IPS-15b (cell line): Measurements from ENCODE around the gene VPS37B.

ENCODE experiments used
- H3K27me3 ChIP-seq: one replicate; pipeline ENCODE4 v1.6.1; 2013; ENCODE audit warnings: low read length; ENCODE audit not compliant: control insufficient read depth, insufficient read depth
- H3K36me3 ChIP-seq: one replicate; pipeline ENCODE4 v1.6.1; 2013; ENCODE audit warnings: low read length; ENCODE audit not compliant: control insufficient read depth, insufficient read depth
- H3K4me1 ChIP-seq: one replicate; pipeline ENCODE4 v1.6.1; 2013; ENCODE audit warnings: mild to moderate bottlenecking, low read length; ENCODE audit not compliant: control insufficient read depth, insufficient read depth
- H3K4me3 ChIP-seq: one replicate; pipeline ENCODE4 v1.5.1; 2013; ENCODE audit warnings: low read depth, low read length
- H3K9ac ChIP-seq: one replicate; pipeline ENCODE4 v1.6.1; 2013; ENCODE audit warnings: low read depth, mild to moderate bottlenecking, low read length
- H3K9me3 ChIP-seq: one replicate; pipeline ENCODE4 v1.6.1; 2013; ENCODE audit warnings: mild to moderate bottlenecking, low read length; ENCODE audit not compliant: control insufficient read depth, insufficient read depth

Gene VPS37B

DNA sequence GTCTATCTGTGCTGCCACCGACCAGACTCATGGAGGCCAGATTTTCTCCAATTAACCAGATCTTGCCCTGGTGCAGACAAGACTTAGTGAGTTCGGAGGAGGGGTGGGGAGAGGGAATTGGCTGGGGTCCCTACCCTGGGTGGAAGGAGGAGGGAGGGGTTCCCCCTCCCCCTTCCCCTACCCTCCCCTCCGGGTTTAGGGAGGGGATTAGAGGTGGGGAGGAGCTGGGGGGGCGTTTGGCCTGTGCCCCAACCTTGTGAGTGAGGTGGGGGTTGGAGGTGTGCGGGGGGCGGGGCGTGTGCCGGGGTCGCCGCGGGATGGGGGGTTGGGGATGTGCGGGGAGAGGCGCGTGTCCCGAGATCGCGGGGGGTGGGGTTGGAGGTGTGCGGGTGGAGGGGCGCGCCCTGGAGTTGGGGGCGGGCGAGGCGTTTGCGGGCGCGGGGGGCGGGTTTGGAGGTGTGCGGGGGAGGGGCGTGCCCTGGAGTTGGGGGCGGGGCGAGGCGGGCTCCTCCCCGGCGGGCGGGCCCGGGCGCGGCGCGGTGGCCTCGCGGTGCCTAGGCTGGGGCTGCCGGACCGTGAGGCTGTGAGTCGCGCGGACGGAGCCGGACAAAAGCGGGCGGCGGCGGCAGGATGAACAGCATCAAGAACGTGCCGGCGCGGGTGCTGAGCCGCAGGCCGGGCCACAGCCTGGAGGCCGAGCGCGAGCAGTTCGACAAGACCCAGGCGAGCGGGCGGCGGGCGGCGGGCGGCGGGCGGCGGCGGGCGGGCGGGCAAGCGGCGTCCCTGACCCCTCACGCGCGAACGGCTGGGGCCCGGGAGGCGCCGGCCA is 60.8 kb downstream of the VPS37B start, which contains the start of gene HIP1R:
HIP1R (plus strand) TSS at position 537 of the 829 bp plus-strand sequence; CDS start at position 631, 94 bp downstream.
- H3K9ac ChIP-seq, result peak within 1 kb of the TSS; percentile 54
- peaks cover 19% of the 10 kb centered on the region for H3K27me3 ChIP-seq
- peak within 1 kb of the TSS; percentile 80 for H3K4me3 ChIP-seq
- peaks cover 8% of the 10 kb centered on the region for H3K4me1 ChIP-seq
- H3K36me3 ChIP-seq, result no peaks in the 10 kb centered on the region
- H3K9me3 ChIP-seq, result no peaks in the 10 kb centered on the region

GRCh38 chr12:122834104-122834920 is 61.6 kb downstream of the VPS37B start:
- Histone ChIP-seq H3K4me3 (peak overlapping the region; percentile 80), H3K27me3 (peaks cover 19% of the 10 kb centered on the region), H3K9ac (no peak overlapping the region)

DNA sequence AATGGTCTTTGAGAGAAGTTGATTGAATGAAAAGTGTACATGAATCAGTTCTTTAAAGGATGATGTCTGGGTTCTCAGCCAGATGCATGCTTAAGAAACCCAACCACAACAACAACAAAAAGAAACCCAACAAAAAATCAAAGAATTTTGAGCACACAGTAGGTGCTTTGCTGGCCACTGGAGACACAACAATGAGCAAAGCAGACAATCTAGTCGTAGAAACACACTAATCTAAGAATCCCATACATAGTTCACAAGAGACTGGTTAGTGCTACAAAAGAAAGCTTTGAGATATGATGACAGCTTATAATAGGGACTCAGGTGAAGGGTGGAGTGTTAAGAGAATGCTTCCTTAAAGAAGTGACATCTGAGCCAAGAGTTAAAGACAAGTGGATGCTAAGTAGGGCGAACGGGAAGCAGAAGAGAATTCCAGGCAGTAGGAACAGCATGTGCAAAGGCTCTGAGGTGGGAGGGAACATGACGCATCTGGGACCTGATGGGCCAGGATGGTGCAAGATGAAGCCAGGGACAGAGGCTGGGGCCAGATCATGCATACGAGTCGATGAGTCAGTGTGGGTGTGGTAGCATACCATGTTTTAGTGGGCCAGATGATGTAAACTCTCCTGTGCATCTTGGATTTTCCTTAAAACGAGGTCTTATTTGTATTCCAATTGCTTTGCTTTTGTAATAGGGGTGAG is 65.3 kb downstream of the VPS37B start:
- Histone ChIP-seq H3K9ac (no peak overlapping the region), H3K27me3 (peaks cover 4% of the 10 kb centered on the region), H3K4me1 (peaks cover 2% of the 10 kb centered on the region), H3K9me3 (no peaks in the 10 kb centered on the region), H3K36me3 (no peaks in the 10 kb centered on the region), H3K4me3 (no peak overlapping the region)

More at GRCh38 chr12:122834104-122834920, 61.6 kb downstream of the VPS37B start:
- Histone ChIP-seq H3K9me3 (no peaks in the 10 kb centered on the region), H3K4me1 (peaks cover 8% of the 10 kb centered on the region), H3K36me3 (no peaks in the 10 kb centered on the region)

- Histone ChIP-seq H3K9me3 (no peaks in the 10 kb centered on the region), H3K27me3 (no peaks in the 10 kb centered on the region), H3K4me3 (no peak overlapping the region), H3K36me3 (no peaks in the 10 kb centered on the region), H3K9ac (no peak overlapping the region), H3K4me1 (peaks cover 2% of the 10 kb centered on the region)
Observed at GRCh38 chr12:122827258-122827657, 68.7 kb downstream of the VPS37B start.

DNA sequence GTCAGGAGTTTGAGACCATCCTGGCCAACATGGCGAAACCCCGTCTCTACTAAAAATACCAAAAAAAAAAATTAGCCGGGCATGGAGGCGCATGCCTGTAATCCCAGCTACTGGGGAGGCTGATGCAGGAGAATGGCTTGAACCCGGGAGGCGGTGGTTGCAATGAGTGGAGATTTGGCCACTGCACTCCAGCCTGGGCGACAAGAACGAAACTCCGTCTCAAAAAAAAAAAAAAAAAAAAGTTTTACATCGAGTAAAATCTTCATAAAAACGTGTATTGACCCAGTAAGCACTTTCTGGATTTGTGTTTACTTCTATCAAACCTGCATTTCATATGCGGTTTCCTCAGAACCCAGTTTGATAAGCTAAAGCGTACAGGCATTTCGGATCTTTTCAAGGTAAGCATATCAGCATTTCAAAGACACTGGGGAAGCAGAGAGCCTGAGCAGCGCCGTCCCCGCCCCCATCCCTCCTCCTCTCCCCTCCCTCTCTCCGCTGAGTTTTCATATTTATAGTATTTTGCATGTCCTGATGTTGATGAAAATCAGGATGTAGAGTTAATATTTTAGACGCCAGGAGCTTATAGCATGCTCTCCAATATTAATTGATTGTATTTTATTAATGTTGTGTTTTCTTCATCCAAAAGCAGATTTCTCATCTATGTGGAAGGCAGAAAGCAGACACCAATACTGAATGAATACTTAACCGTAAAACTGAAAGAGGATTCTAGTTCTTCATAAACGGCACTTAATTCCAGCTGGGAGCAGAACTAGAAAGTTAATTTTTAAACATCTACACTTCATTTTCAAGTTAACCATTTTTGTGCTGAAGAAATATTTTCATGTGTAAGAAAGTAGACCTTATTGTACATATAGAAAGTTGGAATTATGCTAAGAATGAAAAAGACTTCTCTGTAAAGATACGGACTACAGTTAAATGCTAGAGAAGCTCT is 69.9 kb downstream of the VPS37B start:
- Histone ChIP-seq H3K4me1 (peaks cover 2% of the 10 kb centered on the region), H3K9me3 (no peaks in the 10 kb centered on the region), H3K36me3 (no peaks in the 10 kb centered on the region), H3K9ac (no peak overlapping the region), H3K27me3 (no peaks in the 10 kb centered on the region), H3K4me3 (peak overlapping the region; percentile 14)

DNA sequence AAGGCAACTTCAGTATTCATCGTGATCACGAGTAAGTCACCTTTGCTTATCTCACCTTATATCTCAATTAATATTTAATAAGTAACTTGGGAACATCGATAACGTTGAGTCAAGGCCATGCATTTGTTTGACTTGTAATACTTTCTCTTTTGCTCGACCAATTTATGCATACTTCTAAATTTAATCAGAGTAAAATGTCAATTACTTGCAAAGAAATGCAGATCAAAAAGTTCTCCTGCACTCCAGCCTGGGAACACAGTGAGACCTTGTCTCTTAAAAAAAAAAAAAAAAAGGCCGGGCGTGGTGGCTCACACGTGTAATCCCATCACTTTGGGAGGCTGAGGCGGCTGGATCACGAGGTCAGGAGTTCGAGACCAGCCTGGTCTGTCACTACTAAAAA is 72.5 kb downstream of the VPS37B start:
- no peaks in the 10 kb centered on the region for H3K27me3 ChIP-seq
- no peaks in the 10 kb centered on the region for H3K9me3 ChIP-seq
- no peaks in the 10 kb centered on the region for H3K36me3 ChIP-seq
- H3K4me1 ChIP-seq, result peaks cover 2% of the 10 kb centered on the region
- H3K4me3 ChIP-seq, result no peak overlapping the region
- no peak overlapping the region for H3K9ac ChIP-seq

DNA sequence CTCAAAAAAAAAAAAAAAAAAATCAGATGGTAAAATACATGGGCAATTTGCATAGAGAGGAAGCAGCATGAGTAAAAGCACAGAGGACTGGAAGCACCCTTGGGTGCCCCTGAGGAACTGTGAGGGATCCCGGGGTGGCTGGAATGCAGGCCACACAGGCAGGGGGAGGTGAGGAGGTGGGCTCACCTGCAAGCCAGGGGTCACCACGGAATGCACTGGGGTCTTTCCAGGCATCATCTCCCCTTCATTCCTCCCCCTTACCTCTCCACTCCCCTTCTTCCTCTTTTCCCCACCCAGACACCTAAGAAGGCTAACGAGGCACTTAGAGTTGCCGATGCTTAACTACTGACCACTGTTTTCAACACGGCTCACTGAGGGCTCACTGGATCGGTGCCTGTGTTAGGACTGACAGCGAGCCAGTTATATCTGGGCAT is 75.1 kb downstream of the VPS37B start:
- H3K9me3 ChIP-seq, result no peaks in the 10 kb centered on the region
- H3K4me1 ChIP-seq, result no peaks in the 10 kb centered on the region
- no peak overlapping the region for H3K4me3 ChIP-seq
- H3K9ac ChIP-seq, result no peak overlapping the region
- no peaks in the 10 kb centered on the region for H3K27me3 ChIP-seq
- no peaks in the 10 kb centered on the region for H3K36me3 ChIP-seq

DNA sequence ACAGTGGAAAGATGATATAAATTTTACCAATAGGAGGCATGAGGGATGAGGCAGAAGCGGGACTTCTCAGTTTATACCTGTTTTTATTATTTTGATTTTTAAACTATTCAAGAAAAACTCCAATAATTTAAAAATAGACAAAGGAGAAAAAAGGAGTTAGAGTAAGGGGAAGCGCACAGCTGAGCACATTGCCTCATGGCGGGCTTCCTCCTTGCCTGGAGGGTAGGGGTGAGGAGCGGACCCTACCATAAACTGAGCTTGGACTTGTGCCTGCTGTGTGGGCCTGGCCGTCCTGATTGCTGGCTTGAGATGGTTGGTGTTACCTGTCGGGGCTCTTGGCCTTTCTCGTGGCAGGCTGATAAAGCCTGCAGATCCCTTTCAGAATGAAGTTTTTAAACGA is 75.8 kb downstream of the VPS37B start:
- Histone ChIP-seq H3K36me3 (no peaks in the 10 kb centered on the region), H3K4me3 (no peak overlapping the region), H3K9ac (no peak overlapping the region), H3K27me3 (no peaks in the 10 kb centered on the region), H3K4me1 (no peaks in the 10 kb centered on the region), H3K9me3 (no peaks in the 10 kb centered on the region)

DNA sequence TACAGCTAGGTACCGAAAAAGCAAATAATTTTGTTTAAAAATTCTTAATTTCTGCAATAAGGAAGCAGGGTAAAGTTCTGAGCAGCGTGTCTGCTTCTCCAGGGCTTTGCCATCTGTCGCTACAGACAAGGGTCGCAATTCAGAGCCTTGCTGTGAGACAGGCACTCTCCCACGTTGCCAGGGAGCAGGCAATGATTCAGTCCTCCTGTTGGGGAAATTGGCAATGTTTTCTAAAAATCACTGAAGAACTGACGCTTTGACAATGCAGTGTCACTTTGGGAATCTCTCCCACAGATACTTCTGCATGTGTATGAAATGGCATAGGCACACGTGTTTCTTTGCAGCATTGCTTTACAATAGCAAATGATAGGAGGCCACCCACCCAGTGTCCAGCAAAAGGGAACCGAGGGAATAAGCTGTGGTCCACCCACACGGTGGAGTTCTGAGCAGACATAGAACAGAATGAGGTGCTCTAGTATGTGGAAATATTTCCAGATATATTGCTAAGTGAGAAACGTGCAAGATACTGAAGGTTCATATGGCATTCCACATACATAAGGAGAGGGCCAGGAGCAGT is 76.6 kb downstream of the VPS37B start:
- H3K9me3 ChIP-seq, result no peaks in the 10 kb centered on the region
- H3K36me3 ChIP-seq, result no peaks in the 10 kb centered on the region
- no peaks in the 10 kb centered on the region for H3K4me1 ChIP-seq
- H3K9ac ChIP-seq, result no peak overlapping the region
- H3K27me3 ChIP-seq, result no peaks in the 10 kb centered on the region
- H3K4me3 ChIP-seq, result no peak overlapping the region
